ENCODE data around the gene CHRNB2.

The CHRNB2 gene

GRCh38 chr1:154582885-154583284 is 15.3 kb downstream of the CHRNB2 start:
- no peak for DNase-seq

- DNase-seq, result no peak
Measured at GRCh38 chr1:154583773-154584172, 16.2 kb downstream of the CHRNB2 start.

GRCh38 chr1:154584267-154584994 is 16.9 kb downstream of the CHRNB2 start:
- no peak for DNase-seq

- DNase-seq, result no peak
Measured at GRCh38 chr1:154586231-154586630, 18.7 kb downstream of the CHRNB2 start.

- no peak for DNase-seq
Measured at GRCh38 chr1:154586641-154587040, 19.1 kb downstream of the CHRNB2 start.

GRCh38 chr1:154589780-154590179 is 22.2 kb downstream of the CHRNB2 start:
- no peak for DNase-seq

GRCh38 chr1:154590756-154591155 is 23.2 kb downstream of the CHRNB2 start:
- no peak for DNase-seq

GRCh38 chr1:154591206-154591605 is 23.6 kb downstream of the CHRNB2 start:
- DNase-seq, result no peak

GRCh38 chr1:154593390-154593789 is 25.8 kb downstream of the CHRNB2 start:
- no peak for DNase-seq

- no peak for DNase-seq
Measured at GRCh38 chr1:154594811-154595210, 27.2 kb downstream of the CHRNB2 start.

- DNase-seq, result no peak
Measured at GRCh38 chr1:154595621-154596020, 28.0 kb downstream of the CHRNB2 start.

GRCh38 chr1:154598871-154599635 is 31.5 kb downstream of the CHRNB2 start:
- DNase-seq, result no peak

GRCh38 chr1:154599658-154600057 is 32.1 kb downstream of the CHRNB2 start:
- no peak for DNase-seq

GRCh38 chr1:154603317-154603716 is 35.7 kb downstream of the CHRNB2 start:
- DNase-seq, result no peak

GRCh38 chr1:154605534-154605933 is 38.0 kb downstream of the CHRNB2 start:
- no peak for DNase-seq

GRCh38 chr1:154607106-154607608 is 39.6 kb downstream of the CHRNB2 start:
- no peak for DNase-seq

GRCh38 chr1:154607609-154608396 is 40.2 kb downstream of the CHRNB2 start, which contains the start of gene ADAR:
ADAR (minus strand) TSS chr1:154608186; CDS start chr1:154608006, 180 bp downstream.
- peak; percentile 83 for DNase-seq

- peak; percentile 29 for DNase-seq
Measured at GRCh38 chr1:154608397-154609270, 41.1 kb downstream of the CHRNB2 start.

- no peak for DNase-seq
Measured at GRCh38 chr1:154609398-154610380, 42.1 kb downstream of the CHRNB2 start.

- DNase-seq, result no peak
Measured at GRCh38 chr1:154611150-154611862, 43.7 kb downstream of the CHRNB2 start.
